ENCODE data around the gene ZNF783. TPM values are rescaled to one million over a fixed set of nuclear protein-coding genes. Genes with fewer than 3 reads are reported as not detected.

ZNF783 gene
- total and polyA plus RNA-seq, 2 of the 8 experiments (the other 6 are each of a cell fraction or from before 2014, with no cell fraction given), result 7.3 to 8.2 TPM

DNA sequence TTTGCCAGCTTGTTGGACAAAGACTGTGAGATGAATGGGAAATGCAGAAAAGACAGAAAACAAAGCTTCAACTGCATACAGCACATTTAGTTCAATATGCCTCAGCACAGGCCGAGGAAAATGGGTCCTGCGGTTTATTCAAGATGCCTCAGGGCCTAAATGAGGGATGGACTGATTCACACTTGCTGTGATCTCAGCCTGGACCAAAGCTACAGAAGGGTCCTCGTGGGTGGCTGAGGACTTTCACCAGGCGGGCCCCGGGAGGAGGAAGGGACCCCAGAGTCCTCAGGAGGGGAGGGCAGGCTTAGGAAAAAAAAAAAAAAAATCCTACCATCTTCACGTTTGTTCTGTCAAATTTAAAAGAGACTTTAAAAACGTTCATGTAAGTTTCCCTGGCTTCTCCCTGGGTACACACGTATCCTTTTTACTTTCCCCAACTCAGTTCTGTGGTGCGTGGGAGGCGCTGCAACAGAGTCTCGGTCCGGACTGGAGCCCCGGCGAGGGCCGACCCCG is 624 bp upstream of the ZNF783 start:
- Histone ChIP-seq H3K27ac (ENCODE audit: low read depth, low read length) (no peak overlapping the region), H2AK5ac (ENCODE audit: low read depth, low read length) (no peak overlapping the region), H3K4me2 (ENCODE audit: insufficient read depth in 1 of 2, low read depth in 2 of 2, low read length in 2 of 2) (peak overlapping the region; percentile 71 to 90), H3K36me3 (ENCODE audit: control insufficient read depth in 2 of 4, insufficient read depth in 4 of 4, low read length in 3 of 4) (peaks cover under 1 to 2% (median 2%) of the 10 kb centered on the region in 4 experiments; a peak in 3 of 8 replicates), H4K91ac (replicated peaks; ENCODE audit: insufficient read length, low read length) (no peak overlapping the region), H3K18ac (ENCODE audit: extremely low read depth, low read length) (peak overlapping the region; percentile 48; the same call in 1 of the 2 replicates), H3K14ac (ENCODE audit: insufficient read length) (no peak overlapping the region), H4K20me1 (replicated peaks in 1 of 2; ENCODE audit: control insufficient read depth in 1 of 2, insufficient read depth in 2 of 2, low read length in 2 of 2) (no peaks in the 10 kb centered on the region), H4K8ac (ENCODE audit: extremely low read depth, insufficient read depth, low read length) (peak overlapping the region; percentile 92; the same call in 1 of the 2 replicates), H3K79me1 (ENCODE audit: low read depth, low read length) (no peaks in the 10 kb centered on the region), H3K4me1 (replicated peaks in 1 of 4; ENCODE audit: control insufficient read depth in 3 of 4, insufficient read depth in 4 of 4, low read length in 3 of 4) (peaks cover 0 to 3% (median 0%) of the 10 kb centered on the region in 4 experiments; a peak in 1 of 7 replicates), H4K5ac (ENCODE audit: insufficient read length, low read depth, low read length) (no peak overlapping the region), H3K56ac (replicated peaks; ENCODE audit: insufficient read length, low read depth, low read length) (peak overlapping the region; percentile 9), H2BK12ac (ENCODE audit: low read depth, low read length) (no peak overlapping the region; the same call in 1 of the 2 replicates), H3K4ac (replicated peaks; ENCODE audit: insufficient read length, low read depth, low read length) (no peak overlapping the region), H2BK5ac (ENCODE audit: low read depth, low read length) (no peak overlapping the region), H2AFZ (ENCODE audit: low read length) (peak overlapping the region; percentile 86; the same call in 1 of the 2 replicates), H2BK120ac (replicated peaks; ENCODE audit: low read depth, low read length) (no peak overlapping the region), H3K9me3 (ENCODE audit: insufficient read depth in 2 of 2, low read depth in 1 of 2, low read length in 1 of 2) (no peaks in the 10 kb centered on the region), H3K27me3 (replicated peaks in 1 of 4; ENCODE audit: control insufficient read depth in 3 of 4, extremely low read depth in 1 of 4, insufficient read depth in 3 of 4, low read length in 3 of 4) (peaks cover 0 to 2% (median 1%) of the 10 kb centered on the region in 4 experiments; a peak in 1 of 7 replicates), H3K23me2 (ENCODE audit: low read depth, low read length) (peaks cover 7% of the 10 kb centered on the region; the same call in 1 of the 2 replicates), H3K9ac (replicated peaks in 1 of 4; ENCODE audit: extremely low read depth in 1 of 4, low read depth in 3 of 4, low read length in 3 of 4) (peak overlapping the region; percentile 10 to 65 (median 56); a peak in 6 of 7 replicates), H2BK20ac (ENCODE audit: low read length) (no peak overlapping the region), H2BK15ac (ENCODE audit: low read length) (no peak overlapping the region), H3K23ac (ENCODE audit: insufficient read length) (no peak overlapping the region), H3K79me2 (ENCODE audit: control insufficient read depth in 1 of 2, insufficient read depth in 2 of 2, low read length in 2 of 2) (no peaks in the 10 kb centered on the region), H3K4me3 (ENCODE audit: extremely low read depth in 1 of 4, insufficient read depth in 2 of 4, low read depth in 3 of 4, low read length in 4 of 4) (peak overlapping the region; percentile 47 to 73 (median 50))
- WGBS, 2 experiments (ENCODE audit: extremely low coverage in 1 of 2, insufficient coverage in 1 of 2, insufficient read length in 1 of 2, insufficient replicate concordance in 2 of 2, low coverage in 1 of 2, low lambda C conversion rate in 2 of 2, missing lambda C conversion rate in 1 of 2), result 21% methylated on average over 16 of the region's 16 CpGs; no CpG with 5 or more reads in 1 of the 2 experiments
- FAIRE-seq, result no peak
- ChIA-PET CTCF (ENCODE audit: partially characterized antibody) (interaction anchor here (0.9 to 3.1 kb wide), 21 partner anchors 9 to 401 kb away, joined by 3 to 21 read pairs (median 5); partner anchors contain the start of gene ZNF777), POLR2A (ENCODE audit: partially characterized antibody) (interaction anchor here (0.7 to 2.8 kb wide), 18 partner anchors 8 to 307 kb away, joined by 3 to 9 read pairs (median 4); no protein-coding TSS in a partner anchor)
- DNase-seq (ENCODE audit: low read depth in 1 of 2, low spot score in 2 of 2), result no peak
- TF ChIP-seq ZNF274 (IDR thresholded peaks at IDR 0.05; ENCODE audit: borderline replicate concordance, extremely low read depth, low read length), result no peak
- no peak for TF ChIP-seq POLR2A (IDR thresholded peaks at IDR 0.05; ENCODE audit: control extremely low read depth in 1 of 2, low read depth in 2 of 2, low read length in 2 of 2)
- no peak for TF ChIP-seq PHF8 (conservative IDR thresholded peaks at IDR 0.05; ENCODE audit: low read depth, low read length)
- no peak for TF ChIP-seq RAD21 (IDR thresholded peaks at IDR 0.05 in 1 of 2, conservative IDR thresholded peaks at IDR 0.05 in 1 of 2; ENCODE audit: low read depth in 2 of 2, low read length in 2 of 2)
- TF ChIP-seq ASH2L (IDR thresholded peaks at IDR 0.05; ENCODE audit: low read length), result no peak
- TF ChIP-seq, protein P1, sequence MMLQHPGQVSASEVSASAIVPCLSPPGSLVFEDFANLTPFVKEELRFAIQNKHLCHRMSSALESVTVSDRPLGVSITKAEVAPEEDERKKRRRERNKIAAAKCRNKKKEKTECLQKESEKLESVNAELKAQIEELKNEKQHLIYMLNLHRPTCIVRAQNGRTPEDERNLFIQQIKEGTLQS (IDR thresholded peaks at IDR 0.05; ENCODE audit: insufficient read depth, low read depth, low read length), result no peak
- no peak for TF ChIP-seq SAP30 (IDR thresholded peaks at IDR 0.05; ENCODE audit: insufficient read depth, insufficient replicate concordance, low read length)
- TF ChIP-seq POU5F1 (IDR thresholded peaks at IDR 0.05; ENCODE audit: low read depth, low read length), result no peak
- TF ChIP-seq GTF2F1 (IDR thresholded peaks at IDR 0.05; ENCODE audit: borderline replicate concordance, low read depth, low read length), result no peak
- TF ChIP-seq YY1 (IDR thresholded peaks at IDR 0.05; ENCODE audit: low read depth, low read length), result no peak
- TF ChIP-seq SP1 (IDR thresholded peaks at IDR 0.05; ENCODE audit: low read depth, low read length), result no peak

All from H1 (cell line).